Measurements from ENCODE around the gene IL18RAP.

Gene IL18RAP
- 1.6 to 43.7 (median 22.3) reads per million in 4 experiments for total RNA-seq

GRCh38 chr2:102422910-102423309 is at the start of gene IL18RAP:
TSS of gene IL18RAP (plus strand) at chr2:102423160. CDS start at chr2:102423278, 118 bp downstream.
- DNase-seq = no peak

- no peak for DNase-seq
These were observed 46.8 kb upstream of the IL18RAP start for GRCh38 chr2:102376052-102376591.

DNA sequence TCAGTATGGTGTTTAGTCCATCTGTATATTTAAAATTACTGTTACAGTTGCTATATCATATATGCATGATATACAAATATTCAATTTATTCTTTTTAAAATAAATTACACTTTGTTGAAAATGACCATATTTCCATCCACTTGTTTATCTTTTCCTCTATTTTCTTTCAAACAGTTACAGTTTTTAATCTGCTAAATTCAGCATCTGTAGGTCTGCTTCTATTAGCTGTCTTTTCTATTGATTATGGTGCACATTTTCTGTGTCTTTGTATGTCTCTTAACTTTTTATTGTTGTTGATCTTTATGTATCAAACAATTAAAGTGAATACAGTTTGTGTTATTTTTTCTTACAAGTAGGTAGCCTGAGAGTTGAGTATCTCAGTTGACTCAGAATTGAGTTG is 39.2 kb upstream of the IL18RAP start:
- no peak for DNase-seq

- DNase-seq = no peak
These were observed 37.4 kb upstream of the IL18RAP start for GRCh38 chr2:102385522-102385921.

DNA sequence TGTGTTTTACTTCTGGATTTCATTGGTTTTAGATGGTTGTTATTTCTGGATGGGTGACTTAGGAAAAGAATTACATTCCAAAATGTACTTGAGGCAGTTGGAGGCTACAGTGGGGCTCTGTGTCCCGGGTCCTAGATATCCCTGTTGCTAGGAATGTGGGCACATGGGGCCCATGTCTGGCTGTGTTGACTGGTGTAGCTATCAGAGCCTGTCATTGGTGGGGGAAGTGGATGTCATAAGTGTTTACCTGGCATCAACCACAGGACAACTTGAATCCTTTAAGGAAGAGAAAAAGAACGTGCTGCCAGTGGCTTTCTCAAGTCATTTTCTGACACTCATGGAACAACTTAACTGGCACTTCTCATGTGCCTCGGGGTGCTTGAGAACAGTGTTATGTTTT is 37.0 kb upstream of the IL18RAP start:
- DNase-seq = no peak

GRCh38 chr2:102386867-102387541 is 36.0 kb upstream of the IL18RAP start:
- DNase-seq = no peak

GRCh38 chr2:102387763-102388546 is 35.0 kb upstream of the IL18RAP start:
- DNase-seq = no peak

DNA sequence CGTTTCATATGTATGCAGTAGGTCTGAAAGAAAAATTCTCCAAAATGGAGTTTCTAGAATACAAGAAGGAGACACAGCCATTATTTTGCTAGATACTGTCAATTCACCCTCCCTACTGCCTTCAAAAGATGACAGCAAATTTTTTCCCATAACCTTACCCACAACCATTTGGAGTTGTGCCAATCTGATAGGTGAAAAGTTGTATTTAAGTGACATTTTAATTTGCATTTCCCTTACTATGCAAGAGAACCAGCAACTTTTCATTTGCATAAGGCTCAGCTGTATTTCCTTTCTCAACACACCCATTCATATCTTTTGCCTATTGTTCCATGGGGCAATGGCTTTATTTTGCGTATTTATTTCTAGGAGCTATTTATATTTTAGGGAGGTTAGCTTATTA is 31.4 kb upstream of the IL18RAP start:
- DNase-seq = no peak

GRCh38 chr2:102392096-102392495 is 30.9 kb upstream of the IL18RAP start:
- DNase-seq = no peak

GRCh38 chr2:102392942-102393341 is 30.0 kb upstream of the IL18RAP start:
- no peak for DNase-seq

GRCh38 chr2:102396012-102396411 is 26.9 kb upstream of the IL18RAP start:
- DNase-seq = no peak

DNA sequence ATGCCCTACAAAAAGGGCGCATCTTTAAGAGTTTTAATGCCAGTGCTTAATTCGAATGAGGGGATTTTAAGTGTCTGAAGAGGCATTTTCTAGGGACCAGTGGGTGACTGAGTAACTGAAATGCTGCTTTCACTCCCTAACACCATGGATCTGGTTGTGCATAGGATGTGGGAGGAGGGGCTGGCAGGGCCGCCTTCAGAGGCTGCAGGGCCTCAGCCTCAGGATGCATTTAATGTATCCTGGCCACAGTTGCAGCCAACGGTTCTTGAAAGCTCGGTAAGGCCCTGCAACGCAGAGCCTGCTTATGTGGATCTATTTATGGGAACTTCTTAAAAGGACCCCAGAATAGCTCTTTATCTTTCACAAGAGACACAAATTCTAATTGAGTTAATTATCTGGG is 25.8 kb upstream of the IL18RAP start:
- no peak for DNase-seq

DNA sequence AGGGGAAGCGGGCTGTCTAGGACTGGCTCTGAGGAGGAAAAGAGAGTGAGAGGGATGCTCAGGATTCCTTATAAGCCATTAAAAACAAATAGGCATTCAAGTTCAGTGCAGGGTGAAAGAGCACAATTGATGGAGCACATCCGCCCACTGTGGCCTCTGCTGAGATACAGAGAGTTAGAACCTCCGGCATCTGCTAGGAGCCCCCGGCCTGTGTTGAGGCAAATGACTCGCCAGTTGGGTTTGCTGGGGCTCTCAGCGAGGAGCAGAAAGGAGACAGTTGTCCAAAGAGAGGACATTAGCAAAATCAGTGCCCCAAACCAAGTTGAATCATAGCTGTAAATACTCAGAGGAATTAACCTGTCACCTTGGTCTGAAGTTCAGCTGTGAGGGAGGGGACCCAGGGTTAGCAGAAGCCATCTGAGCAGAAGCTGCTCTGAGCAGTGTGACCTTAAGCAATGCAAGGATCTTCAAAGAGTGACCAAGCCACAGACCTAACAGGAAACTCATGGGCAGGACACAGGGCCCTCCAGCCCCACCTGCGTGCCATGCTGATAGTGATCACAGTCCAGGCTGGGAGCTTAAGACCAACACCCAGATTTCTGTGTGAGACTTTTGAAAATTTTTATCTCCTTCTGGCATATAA is 23.3 kb upstream of the IL18RAP start:
- DNase-seq = no peak

DNA sequence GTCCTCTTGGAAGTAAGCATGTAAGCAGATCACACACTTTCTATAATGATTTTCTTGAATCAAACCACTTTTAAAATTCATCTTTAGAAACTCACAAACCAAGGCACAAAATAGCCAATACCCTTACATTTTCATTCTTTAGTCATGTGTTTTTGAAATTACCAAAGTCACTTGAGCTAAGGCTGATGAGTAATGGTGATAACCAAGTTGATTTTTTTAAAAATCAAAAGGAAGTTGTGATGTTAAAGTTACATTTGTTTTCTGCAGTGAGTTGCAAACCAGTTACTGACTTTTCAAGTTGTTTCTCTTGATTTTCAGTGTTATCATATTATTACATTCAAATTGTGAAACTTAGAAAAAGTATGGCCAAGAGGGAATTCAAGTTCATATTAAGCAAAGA is 21.5 kb upstream of the IL18RAP start:
- DNase-seq = no peak

DNA sequence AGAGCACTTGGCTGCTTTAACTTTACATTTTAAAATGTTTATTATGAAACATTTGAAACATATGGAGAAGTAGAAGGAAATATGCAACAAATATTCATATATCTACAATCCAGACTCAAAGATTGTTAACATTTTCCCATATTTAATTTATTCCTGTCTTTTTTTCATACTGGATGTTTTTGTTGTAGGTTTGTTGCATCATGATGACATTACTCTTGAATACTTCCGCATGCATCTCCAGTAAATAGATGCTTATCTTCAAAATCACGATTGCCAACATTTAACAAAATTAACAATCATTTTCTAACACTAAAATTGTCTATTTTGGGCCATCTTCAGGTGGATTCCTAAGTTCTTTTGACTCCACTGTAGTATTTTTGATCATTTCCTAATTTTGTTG is 21.1 kb upstream of the IL18RAP start:
- DNase-seq = no peak

GRCh38 chr2:102410952-102411351 is 12.0 kb upstream of the IL18RAP start:
- DNase-seq = no peak

GRCh38 chr2:102412199-102412598 is 10.8 kb upstream of the IL18RAP start:
- DNase-seq = no peak

- no peak for DNase-seq
These were observed 5.0 kb upstream of the IL18RAP start for GRCh38 chr2:102417946-102418345.

DNA sequence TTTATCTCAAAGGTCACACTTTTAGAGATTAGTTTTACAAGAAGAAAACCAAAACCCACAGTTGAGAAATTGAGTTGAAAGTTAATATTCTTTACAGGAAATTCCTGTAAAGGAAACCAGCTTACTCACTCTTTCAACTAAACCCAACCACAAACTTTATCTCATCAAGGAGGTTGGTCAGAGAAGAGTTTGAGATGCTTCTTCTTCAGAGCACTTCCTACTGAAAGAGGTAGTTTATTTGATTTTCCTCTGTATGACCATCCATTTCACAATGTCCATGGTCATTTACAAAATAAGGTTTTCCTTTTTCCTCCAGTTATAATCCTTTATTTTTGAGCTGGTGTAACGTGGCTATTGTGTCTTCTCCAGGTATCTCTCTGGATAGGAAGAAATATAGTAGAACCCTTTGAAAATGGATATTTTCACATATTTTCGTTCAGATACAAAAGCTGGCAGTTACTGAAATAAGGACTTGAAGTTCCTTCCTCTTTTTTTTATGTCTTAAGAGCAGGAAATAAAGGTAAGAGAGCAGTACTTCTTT is 4.5 kb upstream of the IL18RAP start:
- DNase-seq = no peak

GRCh38 chr2:102420290-102420689 is 2.7 kb upstream of the IL18RAP start:
- DNase-seq = no peak

GRCh38 chr2:102421890-102422759 is 835 bp upstream of the IL18RAP start:
- DNase-seq = no peak

GRCh38 chr2:102423368-102423767 is 408 bp downstream of the IL18RAP start:
- no peak for DNase-seq

Measured in effector CD8-positive, alpha-beta T cell (primary cell).